PFSK-1 (cell line): ENCODE results near the gene UBE3B.

Source experiments
- FOXP2 ChIP-seq: optimal IDR thresholded peaks from 2 replicates; pipeline ENCODE3; 2011; ENCODE audit warnings: borderline replicate concordance, control low read depth, inconsistent platforms; ENCODE audit not compliant: insufficient read depth; ENCODE audit errors: extremely low read length, extremely low read depth
- POLR2AphosphoS5 ChIP-seq: IDR thresholded peaks from 2 replicates; pipeline ENCODE4 v1.6.1; 2012; ENCODE audit warnings: low read depth, mild to moderate bottlenecking, control low read depth, low read length, moderate library complexity
- SIN3A ChIP-seq: IDR thresholded peaks from 2 replicates; pipeline ENCODE4 v1.6.1; 2012; ENCODE audit warnings: mild to moderate bottlenecking, low read length, moderate library complexity, borderline replicate concordance; ENCODE audit not compliant: insufficient read depth
- TAF1 ChIP-seq: IDR thresholded peaks from 2 replicates; pipeline ENCODE4 v1.6.1; 2012; ENCODE audit warnings: low read length, control low read depth, borderline replicate concordance; ENCODE audit not compliant: insufficient read depth
- TF ChIP-seq, protein P1 (sequence below), 2 experiments: IDR thresholded peaks; 2 replicates each; pipeline versions ENCODE4 v1.6.1 to v1.8.0; 2011 to 2012; ENCODE audit warnings: low read depth in 2 of 2, low read length in 2 of 2, control low read depth in 1 of 2, inconsistent platforms in 1 of 2, mild to moderate bottlenecking in 1 of 2, moderate library complexity in 1 of 2; ENCODE audit not compliant: insufficient read depth in 1 of 2

Gene UBE3B

DNA sequence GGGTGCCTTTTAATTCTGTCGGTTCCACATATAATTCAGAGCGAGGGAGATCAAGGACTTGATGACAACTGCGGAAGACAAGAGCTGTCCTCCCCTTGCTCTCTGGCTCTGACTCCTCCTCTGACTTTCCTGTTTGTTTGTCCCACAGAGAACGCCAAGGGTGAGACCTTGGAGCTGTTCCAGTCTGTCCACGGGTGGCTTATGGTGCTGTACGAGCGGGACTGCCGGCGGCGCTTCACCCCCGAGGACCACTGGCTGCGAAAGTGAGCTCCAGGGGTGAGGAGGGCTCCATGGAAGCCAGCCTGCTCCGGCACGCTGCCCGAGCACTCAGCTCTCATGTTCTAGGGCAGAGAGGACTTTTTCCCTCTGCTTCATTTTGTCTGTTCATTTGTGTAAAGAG lies 32.8 kb downstream of the UBE3B start:
- TF ChIP-seq FOXP2 (no peak), SIN3A (no peak), POLR2AphosphoS5 (no peak), TAF1 (no peak)
- TF ChIP-seq, protein P1, sequence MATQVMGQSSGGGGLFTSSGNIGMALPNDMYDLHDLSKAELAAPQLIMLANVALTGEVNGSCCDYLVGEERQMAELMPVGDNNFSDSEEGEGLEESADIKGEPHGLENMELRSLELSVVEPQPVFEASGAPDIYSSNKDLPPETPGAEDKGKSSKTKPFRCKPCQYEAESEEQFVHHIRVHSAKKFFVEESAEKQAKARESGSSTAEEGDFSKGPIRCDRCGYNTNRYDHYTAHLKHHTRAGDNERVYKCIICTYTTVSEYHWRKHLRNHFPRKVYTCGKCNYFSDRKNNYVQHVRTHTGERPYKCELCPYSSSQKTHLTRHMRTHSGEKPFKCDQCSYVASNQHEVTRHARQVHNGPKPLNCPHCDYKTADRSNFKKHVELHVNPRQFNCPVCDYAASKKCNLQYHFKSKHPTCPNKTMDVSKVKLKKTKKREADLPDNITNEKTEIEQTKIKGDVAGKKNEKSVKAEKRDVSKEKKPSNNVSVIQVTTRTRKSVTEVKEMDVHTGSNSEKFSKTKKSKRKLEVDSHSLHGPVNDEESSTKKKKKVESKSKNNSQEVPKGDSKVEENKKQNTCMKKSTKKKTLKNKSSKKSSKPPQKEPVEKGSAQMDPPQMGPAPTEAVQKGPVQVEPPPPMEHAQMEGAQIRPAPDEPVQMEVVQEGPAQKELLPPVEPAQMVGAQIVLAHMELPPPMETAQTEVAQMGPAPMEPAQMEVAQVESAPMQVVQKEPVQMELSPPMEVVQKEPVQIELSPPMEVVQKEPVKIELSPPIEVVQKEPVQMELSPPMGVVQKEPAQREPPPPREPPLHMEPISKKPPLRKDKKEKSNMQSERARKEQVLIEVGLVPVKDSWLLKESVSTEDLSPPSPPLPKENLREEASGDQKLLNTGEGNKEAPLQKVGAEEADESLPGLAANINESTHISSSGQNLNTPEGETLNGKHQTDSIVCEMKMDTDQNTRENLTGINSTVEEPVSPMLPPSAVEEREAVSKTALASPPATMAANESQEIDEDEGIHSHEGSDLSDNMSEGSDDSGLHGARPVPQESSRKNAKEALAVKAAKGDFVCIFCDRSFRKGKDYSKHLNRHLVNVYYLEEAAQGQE (IDR thresholded peaks at IDR 0.05; ENCODE audit: insufficient read depth in 1 of 2, low read depth in 2 of 2, low read length in 2 of 2), result no peak

DNA sequence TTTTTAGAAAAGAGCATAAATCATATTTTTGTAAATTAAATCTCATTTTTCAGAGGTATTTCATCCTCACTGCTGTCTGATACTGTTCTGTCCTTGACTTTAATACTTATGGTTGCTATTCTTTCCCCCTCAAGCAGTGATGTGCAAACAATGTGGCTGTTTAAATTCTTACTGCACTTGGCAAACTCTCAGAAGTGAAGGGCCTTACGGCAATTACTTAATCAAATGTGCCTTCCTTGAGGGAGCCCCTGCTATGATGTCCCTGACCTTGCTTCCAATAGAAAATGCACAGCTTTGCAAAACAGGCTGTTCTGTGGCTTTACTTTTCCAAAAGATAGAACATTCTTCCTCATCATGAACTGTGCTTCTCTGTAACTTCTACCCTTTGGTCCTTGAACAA lies 35.2 kb downstream of the UBE3B start:
- no peak for TF ChIP-seq TAF1
- no peak for TF ChIP-seq FOXP2
- no peak for TF ChIP-seq POLR2AphosphoS5
- TF ChIP-seq SIN3A, result no peak
- TF ChIP-seq, protein P1 (IDR thresholded peaks at IDR 0.05; ENCODE audit: insufficient read depth in 1 of 2, low read depth in 2 of 2, low read length in 2 of 2), result no peak

DNA sequence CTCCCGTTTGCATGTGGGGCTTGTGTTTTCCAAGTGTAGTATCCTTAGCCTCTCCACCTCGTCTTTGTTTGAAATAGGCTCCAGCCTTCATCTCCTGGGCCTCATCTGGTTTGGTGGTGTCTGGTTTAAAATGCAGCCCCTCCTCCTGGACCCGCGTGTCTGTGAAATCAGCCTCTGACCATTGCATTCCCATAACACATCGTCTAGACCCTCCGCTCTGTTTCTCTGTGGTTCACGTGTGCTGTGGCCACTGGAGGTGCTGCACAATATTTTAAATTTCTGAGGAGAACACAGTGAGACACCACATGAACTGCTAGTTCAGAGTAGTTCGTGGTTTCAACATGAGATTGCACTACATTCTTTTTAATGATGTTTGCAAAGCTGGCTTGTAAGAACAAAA lies 35.6 kb downstream of the UBE3B start:
- no peak for TF ChIP-seq POLR2AphosphoS5

DNA sequence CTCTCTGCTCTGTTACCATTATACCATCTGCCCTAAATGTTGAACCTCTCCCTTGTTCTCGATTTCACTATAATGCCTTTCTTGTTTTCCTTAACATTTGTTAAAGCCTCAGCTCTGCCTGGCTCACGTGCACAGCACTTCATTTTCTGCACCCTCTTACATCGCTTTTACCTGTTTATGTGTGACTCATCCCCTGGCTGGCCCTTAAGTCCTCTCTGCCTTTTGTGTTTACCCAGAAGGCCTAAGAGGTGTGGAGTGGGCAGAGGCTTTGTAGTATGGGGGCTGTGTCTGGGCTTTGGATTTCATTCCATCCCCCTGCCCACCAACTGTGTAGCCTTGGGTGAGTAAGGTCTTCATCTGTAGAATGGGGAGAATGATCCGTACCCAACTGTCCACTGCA lies 36.5 kb downstream of the UBE3B start:
- no peak for TF ChIP-seq FOXP2
- TF ChIP-seq, protein P1 (IDR thresholded peaks at IDR 0.05; ENCODE audit: insufficient read depth in 1 of 2, low read depth in 2 of 2, low read length in 2 of 2), result no peak
- no peak for TF ChIP-seq TAF1
- no peak for TF ChIP-seq SIN3A
- TF ChIP-seq POLR2AphosphoS5, result no peak

DNA sequence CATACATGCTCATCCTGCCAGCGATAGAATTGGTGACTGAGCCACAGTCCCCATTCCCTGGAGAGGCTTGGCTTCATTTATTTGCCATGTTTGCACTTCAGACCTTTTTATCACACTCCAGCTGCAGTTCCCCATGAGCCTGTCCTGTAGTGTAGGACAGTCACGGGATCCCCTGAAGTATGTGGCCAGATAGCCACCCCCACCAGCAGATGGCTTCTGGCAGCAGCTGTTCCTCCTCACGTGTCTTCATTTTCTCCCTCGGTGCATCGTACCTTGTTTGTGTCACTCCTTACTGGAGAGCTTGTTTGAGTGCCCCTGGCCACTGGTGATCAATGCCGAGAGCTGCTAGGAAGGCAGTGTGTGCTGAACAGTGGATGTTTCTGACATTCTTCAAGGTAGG lies 40.2 kb downstream of the UBE3B start:
- TF ChIP-seq TAF1, result no peak
- TF ChIP-seq, protein P1 (IDR thresholded peaks at IDR 0.05; ENCODE audit: insufficient read depth in 1 of 2, low read depth in 2 of 2, low read length in 2 of 2), result no peak
- no peak for TF ChIP-seq FOXP2
- TF ChIP-seq SIN3A, result no peak
- no peak for TF ChIP-seq POLR2AphosphoS5
